Fibroblast of lung (primary cell): Measurements from ENCODE around the gene KCNK4.

Experiments
- CTCF ChIP-seq, 2 donors: IDR thresholded peaks in 1 of 2; conservative IDR thresholded peaks in 1 of 2; 1 replicate in 1 of 2; 2 replicates in 1 of 2; pipeline ENCODE4 v1.5.1; 2011 to 2012; ENCODE audit warnings: low read length in 2 of 2, control low read depth in 1 of 2, inconsistent platforms in 1 of 2, low read depth in 1 of 2, mild to moderate bottlenecking in 1 of 2
- EZH2 ChIP-seq: IDR thresholded peaks from 2 replicates; pipeline ENCODE4 v1.5.1; 2012; ENCODE audit warnings: low read length, control low read depth, mild to moderate bottlenecking; ENCODE audit errors: missing control alignments

GRCh38 chr11:64249038-64249437 is 42.1 kb upstream of the KCNK4 start:
- TF ChIP-seq CTCF (conservative IDR thresholded peaks at IDR 0.05 in 1 of 2, IDR thresholded peaks at IDR 0.05 in 1 of 2; ENCODE audit: low read depth in 1 of 2, low read length in 2 of 2) (no peak), EZH2 (no peak)
